HepG2 (cell line): Measurements from ENCODE around the gene CCSER1. TPM values are rescaled to one million over a fixed set of nuclear protein-coding genes. Genes with fewer than 3 reads are reported as not detected.

ENCODE experiments used
- CEBPG ChIP-seq: IDR thresholded peaks from 2 replicates; pipeline ENCODE4 v1.6.1; 2016
- KLF16 ChIP-seq, 2 experiments: sonication (generic) in 1 of 2; formaldehyde crosslinking in 1 of 2; IDR thresholded peaks; 2 replicates each; pipeline versions ENCODE4 v1.6.1 to v1.8.0; 2016 to 2023; ENCODE audit warnings: missing genetic modification reagents in 2 of 2, missing compliant biosample characterization in 1 of 2
- NR1H2 ChIP-seq: sonication (generic); formaldehyde crosslinking; IDR thresholded peaks from 2 replicates; pipeline ENCODE4 v1.8.1; 2022; ENCODE audit warnings: low read depth, missing genetic modification reagents, borderline replicate concordance
- POLR2AphosphoS5 ChIP-seq: IDR thresholded peaks from 2 replicates; pipeline ENCODE4 v1.6.1; 2012; ENCODE audit warnings: low read depth, low read length
- SMC3 ChIP-seq: IDR thresholded peaks from 2 replicates; pipeline ENCODE4 v1.6.1; 2011; ENCODE audit warnings: low read length, improper control_type of control experiment
- ZNF484 ChIP-seq: sonication (generic); formaldehyde crosslinking; IDR thresholded peaks from 2 replicates; pipeline ENCODE4 v1.5.1; 2020; ENCODE audit warnings: mild to moderate bottlenecking, low read depth, missing genetic modification reagents, borderline replicate concordance
- ZNF501 ChIP-seq: sonication (generic); formaldehyde crosslinking; IDR thresholded peaks from 2 replicates; pipeline ENCODE4 v1.5.1; 2020; ENCODE audit warnings: mild to moderate bottlenecking, moderate library complexity, missing genetic modification reagents
- ZNF567 ChIP-seq: sonication (generic); formaldehyde crosslinking; IDR thresholded peaks from 2 replicates; pipeline ENCODE4 v1.8.1; 2023; ENCODE audit warnings: mild to moderate bottlenecking, missing genetic modification reagents, borderline replicate concordance
- ZNF703 ChIP-seq: sonication (generic); formaldehyde crosslinking; IDR thresholded peaks from 2 replicates; pipeline ENCODE4 v1.5.1; 2020; ENCODE audit warnings: missing genetic modification reagents, mild to moderate bottlenecking, moderate library complexity, borderline replicate concordance
- ZNF850 ChIP-seq: sonication (generic); formaldehyde crosslinking; conservative IDR thresholded peaks from 2 replicates; pipeline ENCODE4 v1.9.0; 2021; ENCODE audit warnings: mild to moderate bottlenecking, missing genetic modification reagents
- polyA plus RNA-seq, 8 experiments: library from polyadenylated mRNA; depleted of rRNA in 3 of 8; stranded (reverse) in 7 of 8; unstranded in 1 of 8; fragments of >200 nt; fragmentation: Illumina TruSeq in 4 of 8; extraction: Trizol in 4 of 8; gene quantifications; 2 replicates each; pipeline versions ENCODE4 v1.2.1 to v1.2.3, GENCODE V29; 2011 to 2016; ENCODE audit warnings: low read depth in 4 of 8, missing spikeins in 1 of 8, mixed read lengths in 1 of 8; ENCODE audit not compliant: insufficient read depth in 1 of 8
- total RNA-seq, 5 experiments: library from RNA; depleted of rRNA; stranded (reverse); fragments of >200 nt; fragmentation: Illumina TruSeq; extraction: Trizol; gene quantifications; 2 replicates each; pipeline ENCODE4 v1.2.3, GENCODE V29; 2016; ENCODE audit warnings: low read depth in 1 of 5
- TF ChIP-seq, protein P1 (sequence below): sonication (generic); formaldehyde crosslinking; IDR thresholded peaks from 2 replicates; pipeline ENCODE4 v1.5.1; 2020; ENCODE audit warnings: missing genetic modification reagents, mild to moderate bottlenecking, borderline replicate concordance
- TF ChIP-seq, protein P2 (sequence below): sonication (generic); formaldehyde crosslinking; IDR thresholded peaks from 2 replicates; pipeline ENCODE4 v1.4.0; 2020; ENCODE audit warnings: missing genetic modification reagents, borderline replicate concordance
- TF ChIP-seq, protein P3 (sequence below): sonication (generic); formaldehyde crosslinking; IDR thresholded peaks from 2 replicates; pipeline ENCODE4 v1.4.0; 2020; ENCODE audit warnings: mild to moderate bottlenecking, missing genetic modification reagents
- TF ChIP-seq, protein P4 (sequence below): fragments of 450-650 bp; IDR thresholded peaks from 2 replicates; pipeline ENCODE4 v1.6.1; 2017; ENCODE audit warnings: mild to moderate bottlenecking
- TF ChIP-seq, protein P5 (sequence below): sonication (generic); formaldehyde crosslinking; IDR thresholded peaks from 2 replicates; pipeline ENCODE4 v1.4.0; 2020; ENCODE audit warnings: missing genetic modification reagents, borderline replicate concordance
- TF ChIP-seq, protein P6 (sequence below): sonication (generic); formaldehyde crosslinking; IDR thresholded peaks from 2 replicates; pipeline ENCODE4 v1.8.1; 2023; ENCODE audit warnings: mild to moderate bottlenecking, inconsistent platforms, moderate library complexity, missing genetic modification reagents, borderline replicate concordance

CCSER1 gene
- total and polyA plus RNA-seq, 2 of the 13 experiments (the other 11 are each of a cell fraction or from before 2014, with no cell fraction given) = not detected

DNA sequence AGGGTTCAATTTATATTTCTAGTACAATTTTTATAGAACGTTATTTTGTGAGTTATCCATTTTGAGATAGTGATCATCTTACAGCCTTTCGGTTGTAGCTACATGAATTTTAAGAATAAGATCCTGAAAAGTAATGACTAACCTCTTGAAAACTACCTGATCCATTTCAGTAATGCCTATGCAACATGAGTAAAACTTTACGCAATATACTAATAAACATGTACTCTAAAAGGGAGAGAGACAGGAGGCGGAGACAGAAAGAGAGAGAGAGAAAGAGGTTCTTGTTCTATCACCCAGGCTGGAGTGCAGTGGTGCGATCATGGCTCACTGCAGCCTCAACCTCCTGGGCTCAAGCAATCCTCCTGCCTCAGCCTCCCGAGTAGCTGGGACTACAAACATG, 816.1 kb downstream of the CCSER1 start (continued):
- TF ChIP-seq, protein P1, sequence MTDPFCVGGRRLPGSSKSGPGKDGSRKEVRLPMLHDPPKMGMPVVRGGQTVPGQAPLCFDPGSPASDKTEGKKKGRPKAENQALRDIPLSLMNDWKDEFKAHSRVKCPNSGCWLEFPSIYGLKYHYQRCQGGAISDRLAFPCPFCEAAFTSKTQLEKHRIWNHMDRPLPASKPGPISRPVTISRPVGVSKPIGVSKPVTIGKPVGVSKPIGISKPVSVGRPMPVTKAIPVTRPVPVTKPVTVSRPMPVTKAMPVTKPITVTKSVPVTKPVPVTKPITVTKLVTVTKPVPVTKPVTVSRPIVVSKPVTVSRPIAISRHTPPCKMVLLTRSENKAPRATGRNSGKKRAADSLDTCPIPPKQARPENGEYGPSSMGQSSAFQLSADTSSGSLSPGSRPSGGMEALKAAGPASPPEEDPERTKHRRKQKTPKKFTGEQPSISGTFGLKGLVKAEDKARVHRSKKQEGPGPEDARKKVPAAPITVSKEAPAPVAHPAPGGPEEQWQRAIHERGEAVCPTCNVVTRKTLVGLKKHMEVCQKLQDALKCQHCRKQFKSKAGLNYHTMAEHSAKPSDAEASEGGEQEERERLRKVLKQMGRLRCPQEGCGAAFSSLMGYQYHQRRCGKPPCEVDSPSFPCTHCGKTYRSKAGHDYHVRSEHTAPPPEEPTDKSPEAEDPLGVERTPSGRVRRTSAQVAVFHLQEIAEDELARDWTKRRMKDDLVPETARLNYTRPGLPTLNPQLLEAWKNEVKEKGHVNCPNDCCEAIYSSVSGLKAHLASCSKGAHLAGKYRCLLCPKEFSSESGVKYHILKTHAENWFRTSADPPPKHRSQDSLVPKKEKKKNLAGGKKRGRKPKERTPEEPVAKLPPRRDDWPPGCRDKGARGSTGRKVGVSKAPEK (CRISPR knock-in tag) = no peak
- TF ChIP-seq, protein P2, sequence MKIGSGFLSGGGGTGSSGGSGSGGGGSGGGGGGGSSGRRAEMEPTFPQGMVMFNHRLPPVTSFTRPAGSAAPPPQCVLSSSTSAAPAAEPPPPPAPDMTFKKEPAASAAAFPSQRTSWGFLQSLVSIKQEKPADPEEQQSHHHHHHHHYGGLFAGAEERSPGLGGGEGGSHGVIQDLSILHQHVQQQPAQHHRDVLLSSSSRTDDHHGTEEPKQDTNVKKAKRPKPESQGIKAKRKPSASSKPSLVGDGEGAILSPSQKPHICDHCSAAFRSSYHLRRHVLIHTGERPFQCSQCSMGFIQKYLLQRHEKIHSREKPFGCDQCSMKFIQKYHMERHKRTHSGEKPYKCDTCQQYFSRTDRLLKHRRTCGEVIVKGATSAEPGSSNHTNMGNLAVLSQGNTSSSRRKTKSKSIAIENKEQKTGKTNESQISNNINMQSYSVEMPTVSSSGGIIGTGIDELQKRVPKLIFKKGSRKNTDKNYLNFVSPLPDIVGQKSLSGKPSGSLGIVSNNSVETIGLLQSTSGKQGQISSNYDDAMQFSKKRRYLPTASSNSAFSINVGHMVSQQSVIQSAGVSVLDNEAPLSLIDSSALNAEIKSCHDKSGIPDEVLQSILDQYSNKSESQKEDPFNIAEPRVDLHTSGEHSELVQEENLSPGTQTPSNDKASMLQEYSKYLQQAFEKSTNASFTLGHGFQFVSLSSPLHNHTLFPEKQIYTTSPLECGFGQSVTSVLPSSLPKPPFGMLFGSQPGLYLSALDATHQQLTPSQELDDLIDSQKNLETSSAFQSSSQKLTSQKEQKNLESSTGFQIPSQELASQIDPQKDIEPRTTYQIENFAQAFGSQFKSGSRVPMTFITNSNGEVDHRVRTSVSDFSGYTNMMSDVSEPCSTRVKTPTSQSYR (CRISPR knock-in tag) = no peak
- no peak for TF ChIP-seq KLF16 (CRISPR knock-in tag; IDR thresholded peaks at IDR 0.05)
- TF ChIP-seq ZNF850 (CRISPR knock-in tag) = no peak
- TF ChIP-seq CEBPG = 0 out of 2 replicates have a peak, but pooled peaks have one; percentile 41
- no peak for TF ChIP-seq ZNF484 (CRISPR knock-in tag)
- TF ChIP-seq, protein P3, sequence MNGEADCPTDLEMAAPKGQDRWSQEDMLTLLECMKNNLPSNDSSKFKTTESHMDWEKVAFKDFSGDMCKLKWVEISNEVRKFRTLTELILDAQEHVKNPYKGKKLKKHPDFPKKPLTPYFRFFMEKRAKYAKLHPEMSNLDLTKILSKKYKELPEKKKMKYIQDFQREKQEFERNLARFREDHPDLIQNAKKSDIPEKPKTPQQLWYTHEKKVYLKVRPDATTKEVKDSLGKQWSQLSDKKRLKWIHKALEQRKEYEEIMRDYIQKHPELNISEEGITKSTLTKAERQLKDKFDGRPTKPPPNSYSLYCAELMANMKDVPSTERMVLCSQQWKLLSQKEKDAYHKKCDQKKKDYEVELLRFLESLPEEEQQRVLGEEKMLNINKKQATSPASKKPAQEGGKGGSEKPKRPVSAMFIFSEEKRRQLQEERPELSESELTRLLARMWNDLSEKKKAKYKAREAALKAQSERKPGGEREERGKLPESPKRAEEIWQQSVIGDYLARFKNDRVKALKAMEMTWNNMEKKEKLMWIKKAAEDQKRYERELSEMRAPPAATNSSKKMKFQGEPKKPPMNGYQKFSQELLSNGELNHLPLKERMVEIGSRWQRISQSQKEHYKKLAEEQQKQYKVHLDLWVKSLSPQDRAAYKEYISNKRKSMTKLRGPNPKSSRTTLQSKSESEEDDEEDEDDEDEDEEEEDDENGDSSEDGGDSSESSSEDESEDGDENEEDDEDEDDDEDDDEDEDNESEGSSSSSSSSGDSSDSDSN (CRISPR knock-in tag) = no peak
- TF ChIP-seq, protein P4, sequence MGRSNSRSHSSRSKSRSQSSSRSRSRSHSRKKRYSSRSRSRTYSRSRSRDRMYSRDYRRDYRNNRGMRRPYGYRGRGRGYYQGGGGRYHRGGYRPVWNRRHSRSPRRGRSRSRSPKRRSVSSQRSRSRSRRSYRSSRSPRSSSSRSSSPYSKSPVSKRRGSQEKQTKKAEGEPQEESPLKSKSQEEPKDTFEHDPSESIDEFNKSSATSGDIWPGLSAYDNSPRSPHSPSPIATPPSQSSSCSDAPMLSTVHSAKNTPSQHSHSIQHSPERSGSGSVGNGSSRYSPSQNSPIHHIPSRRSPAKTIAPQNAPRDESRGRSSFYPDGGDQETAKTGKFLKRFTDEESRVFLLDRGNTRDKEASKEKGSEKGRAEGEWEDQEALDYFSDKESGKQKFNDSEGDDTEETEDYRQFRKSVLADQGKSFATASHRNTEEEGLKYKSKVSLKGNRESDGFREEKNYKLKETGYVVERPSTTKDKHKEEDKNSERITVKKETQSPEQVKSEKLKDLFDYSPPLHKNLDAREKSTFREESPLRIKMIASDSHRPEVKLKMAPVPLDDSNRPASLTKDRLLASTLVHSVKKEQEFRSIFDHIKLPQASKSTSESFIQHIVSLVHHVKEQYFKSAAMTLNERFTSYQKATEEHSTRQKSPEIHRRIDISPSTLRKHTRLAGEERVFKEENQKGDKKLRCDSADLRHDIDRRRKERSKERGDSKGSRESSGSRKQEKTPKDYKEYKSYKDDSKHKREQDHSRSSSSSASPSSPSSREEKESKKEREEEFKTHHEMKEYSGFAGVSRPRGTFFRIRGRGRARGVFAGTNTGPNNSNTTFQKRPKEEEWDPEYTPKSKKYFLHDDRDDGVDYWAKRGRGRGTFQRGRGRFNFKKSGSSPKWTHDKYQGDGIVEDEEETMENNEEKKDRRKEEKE = no peak
- no peak for TF ChIP-seq ZNF501 (CRISPR knock-in tag)
- TF ChIP-seq ZNF703 (CRISPR knock-in tag) = no peak
- no peak for TF ChIP-seq POLR2AphosphoS5
- TF ChIP-seq ZNF567 (CRISPR knock-in tag) = no peak
- TF ChIP-seq NR1H2 (CRISPR knock-in tag) = no peak
- TF ChIP-seq, protein P5, sequence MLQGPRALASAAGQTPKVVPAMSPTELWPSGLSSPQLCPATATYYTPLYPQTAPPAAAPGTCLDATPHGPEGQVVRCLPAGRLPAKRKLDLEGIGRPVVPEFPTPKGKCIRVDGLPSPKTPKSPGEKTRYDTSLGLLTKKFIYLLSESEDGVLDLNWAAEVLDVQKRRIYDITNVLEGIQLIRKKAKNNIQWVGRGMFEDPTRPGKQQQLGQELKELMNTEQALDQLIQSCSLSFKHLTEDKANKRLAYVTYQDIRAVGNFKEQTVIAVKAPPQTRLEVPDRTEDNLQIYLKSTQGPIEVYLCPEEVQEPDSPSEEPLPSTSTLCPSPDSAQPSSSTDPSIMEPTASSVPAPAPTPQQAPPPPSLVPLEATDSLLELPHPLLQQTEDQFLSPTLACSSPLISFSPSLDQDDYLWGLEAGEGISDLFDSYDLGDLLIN = no peak
- TF ChIP-seq, protein P6, sequence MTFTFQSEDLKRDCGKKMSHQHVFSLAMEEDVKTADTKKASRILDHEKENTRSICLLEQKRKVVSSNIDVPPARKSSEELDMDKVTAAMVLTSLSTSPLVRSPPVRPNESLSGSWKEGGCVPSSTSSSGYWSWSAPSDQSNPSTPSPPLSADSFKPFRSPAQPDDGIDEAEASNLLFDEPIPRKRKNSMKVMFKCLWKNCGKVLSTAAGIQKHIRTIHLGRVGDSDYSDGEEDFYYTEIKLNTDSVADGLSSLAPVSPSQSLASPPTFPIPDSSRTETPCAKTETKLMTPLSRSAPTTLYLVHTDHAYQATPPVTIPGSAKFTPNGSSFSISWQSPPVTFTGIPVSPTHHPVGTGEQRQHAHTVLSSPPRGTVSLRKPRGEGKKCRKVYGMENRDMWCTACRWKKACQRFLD = no peak
- no peak for TF ChIP-seq SMC3
